Measurements from ENCODE around the gene OGA.
A peak's percentile ranks its signal among the peaks of the same experiment; 100 is the strongest.

OGA gene

GRCh38 chr10:101824736-101825135 lies 6.5 kb upstream of the OGA start:
- Histone ChIP-seq H3K36me3 (ENCODE audit: control insufficient read depth in 2 of 2, insufficient read depth in 1 of 2, low read length in 2 of 2) (peaks cover 0 to 12% of the 10 kb centered on the region in 2 experiments; a peak in 1 of 3 replicates), H3K4me1 (ENCODE audit: control insufficient read depth, insufficient read depth, low read length) (no peaks in the 10 kb centered on the region), H3K27ac (ENCODE audit: extremely low read depth, low read depth, low read length) (no peak overlapping the region), H3K9me3 (ENCODE audit: control insufficient read depth, insufficient read depth, low read depth, low read length) (no peaks in the 10 kb centered on the region), H3K4me3 (ENCODE audit: low read depth, low read length) (no peak overlapping the region)
- ChIA-PET CTCF (no interaction called here), POLR2A (interaction anchor here (0.6 kb wide), 1 partner anchor 840 kb away, joined by 6 read pairs; no protein-coding TSS in a partner anchor)
- TF ChIP-seq PRDM1 (tag by site-specific recombination; IDR thresholded peaks at IDR 0.05) (no peak), ZNF692 (tag by site-specific recombination; IDR thresholded peaks at IDR 0.05) (0 out of 2 replicates have a peak, but pooled peaks have one; percentile 31), ZNF175 (tag by site-specific recombination; IDR thresholded peaks at IDR 0.05) (no peak)

DNA sequence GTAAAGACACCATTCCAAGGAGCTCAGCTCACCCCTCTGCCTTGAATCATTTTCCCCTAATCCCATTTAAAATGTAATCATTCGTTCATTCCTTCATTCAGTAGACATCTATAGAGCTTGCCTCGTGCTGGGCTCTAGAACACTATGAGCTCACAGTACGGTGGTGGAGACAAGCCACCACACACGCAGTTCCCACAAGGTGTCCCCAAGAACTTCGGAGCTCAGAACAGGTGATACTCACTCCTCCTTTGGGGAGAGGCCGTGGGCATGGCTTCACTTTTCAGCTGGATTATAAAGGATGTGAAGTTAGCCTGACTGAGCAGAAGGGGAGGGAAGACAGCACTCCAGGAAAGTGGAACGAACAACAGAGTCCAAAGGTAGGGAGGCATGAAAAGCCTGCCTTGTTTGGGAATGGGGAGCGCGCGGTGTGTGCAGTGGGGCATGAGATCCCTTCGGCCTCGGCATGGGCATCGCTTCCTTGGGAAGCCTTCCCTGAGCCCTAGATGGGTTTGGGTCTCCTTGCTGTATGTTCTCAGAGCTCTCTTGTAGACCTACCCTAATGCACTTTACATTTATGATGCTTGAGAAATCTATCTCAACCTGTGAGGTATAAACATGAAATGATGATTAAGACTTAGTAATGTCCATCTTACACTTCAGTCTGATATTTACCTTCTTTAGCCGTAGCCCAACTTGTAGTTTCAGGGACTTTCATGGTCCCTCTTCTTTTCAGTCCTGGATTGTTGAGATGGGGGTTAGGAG lies 809 bp upstream of the OGA start:
- no peaks in the 10 kb centered on the region for H3K9me3 ChIP-seq (ENCODE audit: control insufficient read depth, insufficient read depth, low read depth, low read length)
- ChIA-PET CTCF (interaction anchor here (0.5 to 2.6 kb wide), 7 partner anchors 9 to 191 kb away, joined by 3 to 17 read pairs (median 4); no protein-coding TSS in a partner anchor), POLR2A (interaction anchor here (0.5 to 2.5 kb wide), 20 partner anchors 9 to 589 kb away, joined by 3 to 24 read pairs (median 4); partner anchors contain the start of genes ARMH3, DPCD, NPM3 and POLL)
- no peaks in the 10 kb centered on the region; a peak in 1 of 3 replicates for H3K36me3 ChIP-seq (ENCODE audit: control insufficient read depth in 2 of 2, insufficient read depth in 1 of 2, low read length in 2 of 2)
- peak overlapping the region; percentile 90 for H3K27ac ChIP-seq (ENCODE audit: extremely low read depth, low read depth, low read length)
- H3K4me1 ChIP-seq (ENCODE audit: control insufficient read depth, insufficient read depth, low read length) = peaks cover 4% of the 10 kb centered on the region; the same call in 1 of the 2 replicates
- TF ChIP-seq ZBTB48 (tag by site-specific recombination; IDR thresholded peaks at IDR 0.05) (peak; percentile 90), ZNF2 (tag by site-specific recombination; IDR thresholded peaks at IDR 0.05) (peak; percentile 8; the same call in 1 of the 2 replicates), ZNF629 (tag by site-specific recombination; IDR thresholded peaks at IDR 0.05) (peak; percentile 10; the same call in 1 of the 2 replicates), GLIS1 (tag by site-specific recombination; IDR thresholded peaks at IDR 0.05) (peak; percentile 46), PRDM1 (tag by site-specific recombination; IDR thresholded peaks at IDR 0.05) (0 out of 2 replicates have a peak, but pooled peaks have one; percentile 3), ZNF600 (tag by site-specific recombination; IDR thresholded peaks at IDR 0.05) (peak; percentile 99), ZXDB (tag by site-specific recombination; IDR thresholded peaks at IDR 0.05) (no peak), ZNF366 (tag by site-specific recombination; conservative IDR thresholded peaks at IDR 0.05) (peak; percentile 87), ZNF473 (tag by site-specific recombination; IDR thresholded peaks at IDR 0.05) (no peak), ZNF24 (tag by site-specific recombination; IDR thresholded peaks at IDR 0.05) (peak; percentile 99), ZNF157 (tag by site-specific recombination; IDR thresholded peaks at IDR 0.05) (no peak), TRIM28 (IDR thresholded peaks at IDR 0.05; ENCODE audit: borderline replicate concordance, low read length) (peak; percentile 37; the same call in 1 of the 2 replicates), MZF1 (tag by site-specific recombination; IDR thresholded peaks at IDR 0.05; ENCODE audit: borderline replicate concordance) (peak; percentile 67; the same call in 1 of the 2 replicates), ZBTB17 (tag by site-specific recombination; IDR thresholded peaks at IDR 0.05) (peak; percentile 93), GLI2 (tag by site-specific recombination; IDR thresholded peaks at IDR 0.05; ENCODE audit: borderline replicate concordance, low read depth) (no peak), ZNF670 (tag by site-specific recombination; IDR thresholded peaks at IDR 0.05; ENCODE audit: low read depth) (no peak), ZNF335 (tag by site-specific recombination; conservative IDR thresholded peaks at IDR 0.05) (peak; percentile 26)
- TF ChIP-seq, protein P1, sequence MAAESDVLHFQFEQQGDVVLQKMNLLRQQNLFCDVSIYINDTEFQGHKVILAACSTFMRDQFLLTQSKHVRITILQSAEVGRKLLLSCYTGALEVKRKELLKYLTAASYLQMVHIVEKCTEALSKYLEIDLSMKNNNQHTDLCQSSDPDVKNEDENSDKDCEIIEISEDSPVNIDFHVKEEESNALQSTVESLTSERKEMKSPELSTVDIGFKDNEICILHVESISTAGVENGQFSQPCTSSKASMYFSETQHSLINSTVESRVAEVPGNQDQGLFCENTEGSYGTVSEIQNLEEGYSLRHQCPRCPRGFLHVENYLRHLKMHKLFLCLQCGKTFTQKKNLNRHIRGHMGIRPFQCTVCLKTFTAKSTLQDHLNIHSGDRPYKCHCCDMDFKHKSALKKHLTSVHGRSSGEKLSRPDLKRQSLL (tag by site-specific recombination; IDR thresholded peaks at IDR 0.05) = peak; percentile 98
- peak overlapping the region; percentile 46 for H3K4me3 ChIP-seq (ENCODE audit: low read depth, low read length)
